ENCODE results near the gene CPD.

DNA sequence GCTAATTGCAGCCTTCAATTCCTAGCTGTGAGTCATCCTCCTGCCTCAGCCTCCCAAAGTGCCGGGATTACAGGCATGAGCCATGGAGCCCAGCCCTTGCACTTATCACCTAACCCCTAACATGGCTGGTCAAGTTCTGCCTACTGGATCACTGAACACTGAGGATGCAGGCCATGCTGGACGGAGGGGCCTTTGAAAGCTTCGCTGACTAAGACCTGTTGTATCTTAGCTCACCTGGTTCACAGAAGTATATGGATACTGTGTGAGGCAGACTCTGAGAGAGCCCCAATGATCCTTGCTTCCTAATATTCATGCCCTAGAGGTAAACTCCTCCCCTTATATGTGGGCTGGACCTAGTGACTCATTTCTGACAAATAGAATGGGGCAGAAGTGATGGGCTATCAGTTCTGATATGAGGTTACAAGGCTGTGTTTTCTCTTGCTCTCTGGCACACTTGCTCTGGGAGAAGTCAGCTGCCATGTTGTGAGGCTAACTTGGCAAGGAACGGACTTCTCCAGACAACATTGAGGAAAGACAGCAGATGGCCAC lies 33.1 kb upstream of the CPD start:
- TF ChIP-seq, protein P1, sequence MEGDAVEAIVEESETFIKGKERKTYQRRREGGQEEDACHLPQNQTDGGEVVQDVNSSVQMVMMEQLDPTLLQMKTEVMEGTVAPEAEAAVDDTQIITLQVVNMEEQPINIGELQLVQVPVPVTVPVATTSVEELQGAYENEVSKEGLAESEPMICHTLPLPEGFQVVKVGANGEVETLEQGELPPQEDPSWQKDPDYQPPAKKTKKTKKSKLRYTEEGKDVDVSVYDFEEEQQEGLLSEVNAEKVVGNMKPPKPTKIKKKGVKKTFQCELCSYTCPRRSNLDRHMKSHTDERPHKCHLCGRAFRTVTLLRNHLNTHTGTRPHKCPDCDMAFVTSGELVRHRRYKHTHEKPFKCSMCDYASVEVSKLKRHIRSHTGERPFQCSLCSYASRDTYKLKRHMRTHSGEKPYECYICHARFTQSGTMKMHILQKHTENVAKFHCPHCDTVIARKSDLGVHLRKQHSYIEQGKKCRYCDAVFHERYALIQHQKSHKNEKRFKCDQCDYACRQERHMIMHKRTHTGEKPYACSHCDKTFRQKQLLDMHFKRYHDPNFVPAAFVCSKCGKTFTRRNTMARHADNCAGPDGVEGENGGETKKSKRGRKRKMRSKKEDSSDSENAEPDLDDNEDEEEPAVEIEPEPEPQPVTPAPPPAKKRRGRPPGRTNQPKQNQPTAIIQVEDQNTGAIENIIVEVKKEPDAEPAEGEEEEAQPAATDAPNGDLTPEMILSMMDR (conservative IDR thresholded peaks at IDR 0.05; ENCODE audit: low read depth, low read length): no peak
- TF ChIP-seq EZH2 (IDR thresholded peaks at IDR 0.05; ENCODE audit: borderline replicate concordance, low read depth, low read length, poor library complexity, severe bottlenecking): no peak
